AG08396 (cell line): ENCODE results near the gene A3GALT2.

Experiments
- DNase-seq: peaks from one replicate; pipeline ENCODE4 v3.0.0; 2012; ENCODE audit warnings: low spot score, mixed read lengths

Gene A3GALT2

GRCh38 chr1:33272509-33272908, 48.4 kb downstream of the A3GALT2 start:
- DNase-seq = no peak

DNA sequence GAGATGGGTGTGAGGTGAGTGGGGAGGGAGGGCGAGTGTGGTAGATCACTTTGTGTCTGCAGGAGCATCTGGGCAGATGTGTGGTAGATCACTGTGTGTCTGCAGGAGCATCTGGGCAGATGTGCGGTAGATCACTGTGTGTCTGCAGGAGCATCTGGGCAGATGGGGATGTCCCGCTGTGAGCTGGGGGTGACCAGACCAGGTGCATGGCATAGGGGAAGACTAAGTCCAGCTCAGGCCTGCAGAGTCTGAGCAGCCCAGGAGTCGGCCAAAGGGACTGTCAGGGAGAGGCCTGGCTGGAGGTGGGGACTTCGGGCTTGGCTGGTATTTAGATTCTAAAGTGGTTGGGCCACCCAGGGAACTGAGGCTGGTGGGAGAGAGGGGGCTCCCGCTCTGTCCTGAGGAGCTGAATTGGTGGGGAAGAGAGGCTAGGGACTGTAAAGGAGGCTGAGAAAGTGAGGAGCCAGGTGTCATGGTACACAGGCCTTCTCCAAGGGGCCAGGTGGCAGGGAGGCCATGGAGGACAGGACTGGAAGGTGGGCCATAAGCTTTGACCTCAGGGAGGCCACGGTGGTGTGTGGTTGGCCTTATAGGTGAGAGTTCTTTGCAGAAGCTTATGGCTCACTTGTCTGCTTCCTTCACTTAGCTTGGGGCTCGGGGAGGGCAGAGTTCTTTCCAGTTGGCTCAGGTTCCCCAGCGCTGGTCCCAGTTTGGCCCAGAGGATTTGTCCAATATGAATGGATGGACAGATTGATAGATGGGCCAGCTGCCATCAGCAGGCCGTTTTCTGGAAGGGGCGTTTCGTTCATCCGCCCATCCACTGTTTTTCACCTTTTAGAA, 49.0 kb downstream of the A3GALT2 start:
- no peak for DNase-seq

DNA sequence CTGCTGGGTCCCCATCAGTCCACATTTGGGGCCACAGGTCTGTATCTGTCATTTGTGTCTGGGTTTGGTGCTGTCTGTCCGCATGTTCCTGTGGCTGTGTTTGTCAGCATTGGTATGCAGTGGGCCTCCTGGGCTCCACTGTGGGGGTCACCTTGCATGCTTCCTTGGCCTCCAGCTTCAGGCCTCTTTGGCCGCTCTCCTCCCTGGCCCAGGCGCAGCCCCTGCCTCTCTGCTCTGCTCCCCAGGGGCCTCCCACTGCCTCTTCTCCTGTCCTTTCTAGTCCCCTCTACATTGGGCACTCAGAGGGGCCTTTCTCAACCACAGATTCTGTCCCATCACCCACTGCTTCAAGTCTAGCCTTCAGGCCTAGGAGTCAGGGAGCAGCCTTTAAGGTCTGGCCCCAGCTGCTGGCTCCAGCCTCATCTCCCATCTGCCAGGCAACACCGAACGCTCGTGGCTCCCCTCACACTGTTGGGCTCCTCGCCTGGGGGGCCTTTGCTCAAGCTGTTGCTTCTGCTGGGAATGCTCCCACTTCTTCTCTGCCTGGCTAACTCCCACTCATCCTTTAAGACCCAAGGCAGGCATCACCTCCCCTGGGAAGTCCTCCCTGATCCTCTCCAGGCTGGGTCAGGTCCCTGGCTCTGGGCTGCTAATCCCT, 50.0 kb downstream of the A3GALT2 start:
- no peak for DNase-seq

DNA sequence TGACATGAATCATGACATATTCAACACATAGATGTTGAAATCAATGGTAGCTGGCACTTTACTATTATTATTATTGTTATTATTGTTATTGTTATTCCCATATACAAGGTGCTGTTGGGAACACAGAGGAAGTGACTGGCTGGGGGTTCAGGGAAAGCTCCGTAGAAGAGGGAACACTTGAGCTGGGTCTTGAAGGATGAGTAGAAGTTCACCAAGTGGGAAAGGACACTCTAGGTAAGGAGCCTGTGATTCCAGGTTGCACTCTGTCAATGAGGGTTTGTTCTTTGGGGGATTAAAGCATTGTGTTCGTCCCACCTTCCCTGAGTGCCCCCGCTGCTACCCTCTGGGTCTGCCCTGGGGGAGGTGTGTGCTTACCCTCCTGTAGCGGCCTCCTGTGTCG, 50.5 kb downstream of the A3GALT2 start:
- DNase-seq = no peak

DNA sequence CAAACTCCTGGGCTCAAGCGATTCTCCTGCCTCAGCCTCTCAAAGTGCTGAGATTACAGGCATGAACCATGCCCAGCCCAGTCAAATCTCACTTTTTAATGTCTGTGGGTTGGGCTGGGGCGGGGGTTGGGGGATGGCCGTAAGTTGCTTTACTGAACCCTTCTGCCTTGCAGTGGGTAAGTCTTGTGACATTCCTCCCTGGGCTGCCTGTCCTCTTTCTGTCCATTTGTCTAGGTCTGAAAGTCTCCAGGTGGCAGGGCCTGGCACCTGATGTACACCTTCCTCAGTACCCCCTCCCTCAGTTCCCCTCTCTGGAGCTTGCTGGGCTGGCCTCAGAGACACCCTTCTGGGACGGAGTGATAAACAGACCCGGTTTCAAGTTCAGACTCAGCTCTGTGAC, 51.3 kb downstream of the A3GALT2 start:
- no peak for DNase-seq

DNA sequence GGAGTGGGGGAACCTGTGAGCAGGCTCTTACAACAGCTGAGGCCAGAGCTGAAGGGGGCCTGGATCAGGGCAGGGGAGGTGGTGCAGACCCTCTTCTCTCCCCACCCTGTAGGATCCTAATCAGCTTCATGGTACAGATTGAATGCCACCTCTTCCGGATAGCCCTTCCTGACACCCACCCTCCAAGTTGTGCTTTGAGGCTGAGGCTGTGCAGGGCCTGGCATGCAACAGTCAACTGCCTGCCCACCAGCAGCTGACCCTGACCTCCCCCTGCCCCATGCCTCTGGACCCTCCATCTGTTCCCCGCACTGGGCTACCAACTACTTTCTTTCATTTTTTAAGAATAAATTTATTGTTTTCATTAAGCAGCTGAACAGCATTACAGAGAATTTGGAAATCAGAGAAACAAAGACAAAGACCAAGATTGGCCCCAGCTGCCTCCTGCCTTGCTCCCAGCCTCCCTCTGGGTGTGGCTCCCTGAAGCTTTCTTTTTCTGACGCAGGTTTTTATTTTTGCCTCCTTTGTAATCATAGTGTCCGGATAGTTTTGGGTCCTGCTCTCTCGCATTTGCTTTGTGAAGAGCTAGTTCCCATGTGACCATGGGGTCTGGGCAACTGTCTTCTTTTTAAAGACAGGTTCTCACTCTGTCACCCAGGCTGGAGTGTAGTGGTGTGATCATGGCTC, 51.8 kb downstream of the A3GALT2 start:
- DNase-seq = no peak

DNA sequence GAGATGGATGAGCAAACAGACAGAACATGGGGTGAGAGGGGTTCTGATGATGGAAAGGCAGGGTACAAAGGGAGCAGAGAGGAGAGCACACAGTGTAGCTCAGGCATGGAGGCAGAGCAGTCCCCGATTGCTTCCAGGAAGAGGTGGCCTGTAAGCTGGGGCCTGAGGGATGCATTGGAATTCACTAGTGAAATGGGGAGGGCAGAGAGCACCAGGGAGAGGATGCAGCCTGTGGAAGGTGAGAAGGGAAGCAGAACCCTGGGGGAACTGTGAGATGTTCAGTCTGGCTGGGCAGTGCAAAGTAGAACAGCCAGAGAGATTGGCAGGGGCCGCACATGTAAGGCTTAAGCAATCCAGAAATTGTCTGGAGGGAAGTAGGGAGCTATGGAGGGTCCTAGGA, 52.4 kb downstream of the A3GALT2 start:
- DNase-seq = no peak

- no peak for DNase-seq
Observed at GRCh38 chr1:33267468-33268205, 53.3 kb downstream of the A3GALT2 start.

DNA sequence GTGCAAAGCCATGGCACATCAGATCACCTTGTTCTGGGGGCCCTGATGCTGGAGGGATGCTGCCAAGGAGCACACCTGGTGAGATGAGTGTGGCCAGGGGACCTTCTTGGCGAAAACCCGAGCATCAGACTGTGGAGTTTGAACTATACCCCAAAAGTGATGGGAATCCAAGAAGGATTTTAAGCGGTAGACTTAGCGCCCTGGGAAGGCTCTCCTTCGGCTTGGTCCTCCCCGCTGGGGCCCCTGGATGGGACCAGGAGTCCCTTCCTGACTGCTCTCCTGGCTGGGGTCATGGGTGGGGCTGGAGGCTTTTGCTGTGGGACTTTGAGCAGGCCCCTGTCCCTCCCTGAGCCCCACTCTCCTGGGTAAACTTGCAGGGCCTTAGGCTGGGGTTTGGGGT, 54.1 kb downstream of the A3GALT2 start:
- DNase-seq = no peak

DNA sequence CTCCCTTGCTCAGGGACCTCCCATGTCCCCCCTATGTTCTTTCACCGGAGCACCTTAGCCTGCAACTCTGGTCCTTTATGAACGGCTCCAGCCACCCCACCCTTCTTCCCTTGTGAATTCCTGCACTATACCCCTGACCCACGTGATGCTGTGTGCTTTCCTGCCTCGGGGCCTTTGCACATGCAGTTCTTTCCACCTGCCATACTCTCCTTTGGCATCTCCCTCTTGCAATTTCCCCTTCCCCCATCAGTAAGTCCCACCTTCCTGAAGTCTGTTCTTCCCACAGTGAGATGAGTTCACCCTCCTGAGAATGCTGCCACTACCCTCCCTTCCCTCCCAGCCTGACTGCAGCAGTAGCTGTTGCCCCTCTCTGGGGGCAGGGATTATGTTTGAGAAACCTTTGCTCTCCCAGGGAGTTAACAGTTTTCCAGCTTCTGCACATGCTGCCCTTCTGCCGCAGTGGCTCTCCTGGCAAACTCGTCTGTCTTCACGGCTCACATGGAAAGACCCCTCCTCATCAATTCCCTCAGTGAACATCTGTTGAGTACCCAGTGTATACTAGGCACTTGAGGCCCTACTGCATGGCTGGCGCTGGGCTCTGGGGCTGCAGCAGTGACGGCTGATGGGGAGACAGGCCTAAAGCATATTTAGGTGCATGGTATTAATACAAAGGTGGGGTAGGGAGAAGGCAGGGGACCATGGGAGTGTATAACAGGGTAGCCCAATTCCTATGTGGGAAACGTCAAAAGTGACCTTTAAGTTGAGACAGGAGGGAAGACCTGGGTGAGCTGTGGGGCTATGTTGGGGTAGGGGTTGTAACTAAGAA, 54.9 kb downstream of the A3GALT2 start:
- no peak for DNase-seq

- DNase-seq = no peak
Observed at GRCh38 chr1:33263890-33264504, 56.9 kb downstream of the A3GALT2 start.

DNA sequence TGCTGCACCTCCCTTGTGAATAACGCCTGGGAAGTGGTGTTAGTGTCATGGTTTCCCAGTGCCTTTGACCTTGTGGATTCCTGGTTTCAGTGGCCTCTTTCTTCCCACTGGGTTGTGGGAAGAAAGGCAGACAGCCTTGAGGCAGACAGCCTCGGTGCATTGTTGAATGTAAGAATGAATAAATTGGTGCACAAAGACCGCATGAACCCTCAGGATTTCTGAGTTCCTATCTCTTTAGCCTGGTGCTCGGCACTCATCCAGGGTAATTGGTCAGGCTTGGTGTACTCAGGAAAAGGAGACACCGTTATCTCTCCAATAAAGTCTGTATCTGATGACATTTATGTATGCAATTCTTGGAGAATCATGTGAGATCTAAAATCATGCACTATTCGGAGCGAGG, 59.6 kb downstream of the A3GALT2 start:
- no peak for DNase-seq

GRCh38 chr1:33260439-33260838, 60.5 kb downstream of the A3GALT2 start:
- no peak for DNase-seq

DNA sequence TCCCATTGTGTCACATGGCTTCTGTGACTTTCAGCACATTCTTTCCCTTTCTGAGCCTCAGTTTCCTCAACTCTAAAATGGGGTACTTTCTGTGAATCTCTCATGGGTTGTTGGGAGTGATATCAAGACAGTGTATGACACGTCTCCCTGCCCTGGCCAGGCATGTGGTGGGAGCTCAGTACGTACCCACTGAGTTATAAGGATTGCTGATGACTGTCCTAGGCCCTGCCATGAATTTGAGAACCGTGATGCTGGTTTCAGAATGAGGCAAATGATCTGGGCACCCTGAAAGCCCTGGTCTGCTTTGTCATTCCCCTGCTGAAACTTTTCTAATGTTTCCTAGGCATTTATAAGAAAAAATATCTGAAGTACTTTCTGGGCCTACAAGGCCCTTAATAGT, 61.0 kb downstream of the A3GALT2 start:
- no peak for DNase-seq

DNA sequence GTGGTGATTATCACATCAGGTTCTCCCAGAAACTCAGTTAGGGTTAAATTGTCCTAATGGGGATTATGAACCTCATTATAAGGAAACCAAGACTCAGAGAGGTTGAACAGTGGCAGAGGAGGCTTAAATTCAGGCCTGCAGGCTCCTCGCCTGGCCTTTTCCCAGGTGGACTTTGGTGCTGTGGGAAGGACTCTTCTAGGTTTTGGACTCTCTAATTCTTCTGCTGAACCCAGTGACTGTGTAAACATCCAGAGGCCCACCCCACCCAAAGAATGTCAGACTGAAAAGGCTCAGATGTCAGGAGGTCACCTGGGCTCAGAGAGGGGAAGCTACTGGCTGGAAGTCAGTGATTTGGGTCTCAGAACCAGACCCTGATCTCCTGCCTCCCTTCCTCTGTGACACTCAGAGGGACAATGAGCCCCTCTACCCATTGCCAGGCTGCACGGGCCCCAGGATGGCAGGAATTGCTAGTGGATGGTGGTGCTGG, 62.1 kb downstream of the A3GALT2 start:
- no peak for DNase-seq

DNA sequence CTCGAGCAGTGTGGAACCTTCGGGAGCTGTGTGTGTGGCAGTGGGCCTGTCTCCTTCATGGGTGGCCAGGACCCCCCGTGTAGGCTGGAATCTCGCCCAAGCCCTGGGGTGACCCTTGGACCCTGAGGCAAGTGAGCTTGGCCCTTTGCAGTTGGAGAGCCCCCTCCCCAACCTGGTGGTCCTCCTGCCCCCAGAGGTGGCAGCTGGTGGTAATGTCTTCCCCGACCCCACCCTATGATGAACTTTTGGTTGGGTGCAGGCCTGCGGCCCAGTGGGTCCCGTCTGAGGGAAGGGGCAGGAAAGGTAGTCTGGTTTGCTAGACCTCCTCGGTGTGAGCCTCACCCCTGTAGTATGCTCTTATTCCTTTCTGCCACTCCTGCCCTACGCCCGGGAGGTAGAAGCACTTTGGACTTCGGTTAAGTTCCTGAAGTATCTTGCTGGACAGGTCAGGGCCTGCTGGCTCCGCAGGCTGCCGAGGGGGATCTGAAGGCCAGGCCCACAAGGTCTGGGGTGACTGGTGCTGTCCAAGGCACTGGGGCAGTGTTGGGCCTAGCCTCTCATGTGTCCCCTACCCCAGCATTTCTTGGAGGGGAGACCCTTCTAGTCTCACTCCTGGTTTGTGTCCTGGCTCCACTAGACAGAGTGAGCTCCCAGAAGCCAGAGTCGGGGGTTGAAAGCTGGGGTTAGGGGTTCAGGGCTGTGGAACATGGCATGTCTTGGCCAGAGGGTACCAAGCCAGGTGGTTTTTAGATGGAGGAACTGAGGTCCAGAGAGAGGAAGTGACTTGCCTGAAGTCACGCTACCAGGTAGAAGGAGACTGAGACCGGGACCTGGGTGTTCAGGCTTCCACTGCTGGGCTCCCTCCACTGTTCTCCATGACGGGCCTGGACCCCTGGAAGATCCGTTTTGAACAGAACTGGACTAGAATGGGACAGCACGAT, 62.9 kb downstream of the A3GALT2 start:
- no peak for DNase-seq

GRCh38 chr1:33257207-33257771, 63.6 kb downstream of the A3GALT2 start:
- peak; percentile 36 for DNase-seq
